Measurements from ENCODE around the gene LONRF2.
"Not testable (repeated sequence)": the region's sequence is repeated elsewhere in the genome, so short reads cannot be mapped to it uniquely, and the experiment has no call there.

Gene LONRF2

DNA sequence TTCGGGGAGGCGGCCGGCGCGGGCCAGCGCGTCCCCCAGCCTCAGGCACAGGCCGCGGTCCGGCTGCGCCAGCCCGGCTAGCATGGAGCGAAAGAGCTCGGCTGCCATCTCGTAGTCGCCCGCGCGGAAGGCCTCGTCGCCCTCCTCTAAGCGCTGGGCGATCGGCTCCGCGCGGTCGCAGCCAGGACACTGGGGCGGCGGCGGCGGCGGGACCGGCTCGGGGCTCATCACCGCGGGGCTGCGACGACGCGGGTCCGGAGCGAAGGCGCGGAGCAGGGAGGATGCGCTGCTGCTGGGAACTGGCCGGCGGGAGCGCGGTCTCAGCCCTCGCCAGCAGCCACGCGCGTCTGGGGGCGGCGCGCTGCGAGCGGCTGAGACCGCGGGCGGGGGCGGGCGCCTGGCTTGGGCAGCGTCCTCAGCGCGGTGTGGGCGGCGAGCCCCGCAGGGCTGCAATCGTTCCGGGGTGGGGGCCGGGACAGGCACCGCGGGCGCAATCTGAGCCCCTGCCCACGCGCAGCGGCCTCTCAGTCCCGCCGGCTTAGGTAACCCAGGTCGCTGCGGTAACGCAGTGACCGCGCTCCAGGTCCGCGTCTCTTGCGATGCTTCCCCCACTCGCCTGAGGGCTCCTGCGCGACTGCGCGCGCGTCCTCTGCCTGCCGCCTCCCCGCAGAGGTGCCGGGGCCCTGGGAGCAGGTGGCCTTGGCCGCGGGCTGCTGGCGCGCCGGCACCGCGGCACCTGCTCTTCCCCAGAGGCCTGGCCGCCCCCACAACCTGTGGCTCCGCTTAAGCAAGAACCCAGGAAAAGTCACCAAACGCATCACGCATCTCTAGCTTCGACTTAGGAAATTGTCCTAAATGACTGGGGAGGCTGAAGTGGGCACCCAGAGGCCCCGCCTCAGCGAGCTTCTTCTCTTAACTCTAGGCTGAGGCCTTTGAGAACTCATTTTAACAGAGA, at the start of gene LONRF2:
TSS of gene LONRF2 (minus strand) at position 636 of the 955 bp plus-strand sequence. CDS start at position 228, 408 bp downstream.
- no peaks in the 10 kb centered on the region for H3K36me3 ChIP-seq (ENCODE audit: insufficient read depth, low read depth, low read length)
- H3K4me1 ChIP-seq (ENCODE audit: insufficient read depth, low read length), result no peaks in the 10 kb centered on the region
- peaks cover 68% of the 10 kb centered on the region for H3K27me3 ChIP-seq (ENCODE audit: insufficient read depth, low read length)
- peaks cover 14% of the 10 kb centered on the region for H3K9me3 ChIP-seq (ENCODE audit: insufficient read depth, low read depth, low read length)
- peak within 1 kb of the TSS; percentile 58; the same call in 1 of the 2 replicates for H3K4me3 ChIP-seq (ENCODE audit: low read length)
- H3K9ac ChIP-seq (ENCODE audit: low read depth, low read length), result no peak within 1 kb of the TSS
- no peak within 1 kb of the TSS for H3K27ac ChIP-seq (ENCODE audit: low read length)

- Histone ChIP-seq H3K9me3 (ENCODE audit: insufficient read depth, low read depth, low read length) (peaks cover 11% of the 10 kb centered on the region; the same call in 1 of the 2 replicates), H3K27me3 (ENCODE audit: insufficient read depth, low read length) (no peaks in the 10 kb centered on the region), H3K27ac (ENCODE audit: low read length) (no peak overlapping the region), H3K9ac (ENCODE audit: low read depth, low read length) (no peak overlapping the region), H3K36me3 (ENCODE audit: insufficient read depth, low read depth, low read length) (no peaks in the 10 kb centered on the region), H3K4me1 (ENCODE audit: insufficient read depth, low read length) (peaks cover 5% of the 10 kb centered on the region; the same call in 1 of the 2 replicates), H3K4me3 (ENCODE audit: low read length) (no peak overlapping the region)
Observed at GRCh38 chr2:100367163-100367562, 44.9 kb upstream of the LONRF2 start.

- Histone ChIP-seq H3K27ac (ENCODE audit: low read length) (no peak overlapping the region), H3K36me3 (ENCODE audit: insufficient read depth, low read depth, low read length) (no peaks in the 10 kb centered on the region), H3K4me1 (ENCODE audit: insufficient read depth, low read length) (peaks cover 5% of the 10 kb centered on the region; the same call in 1 of the 2 replicates), H3K4me3 (ENCODE audit: low read length) (no peak overlapping the region), H3K27me3 (ENCODE audit: insufficient read depth, low read length) (no peaks in the 10 kb centered on the region), H3K9me3 (ENCODE audit: insufficient read depth, low read depth, low read length) (peaks cover 21% of the 10 kb centered on the region; the same call in 1 of the 2 replicates), H3K9ac (ENCODE audit: low read depth, low read length) (no peak overlapping the region)
Observed at GRCh38 chr2:100365434-100365833, 43.1 kb upstream of the LONRF2 start.

DNA sequence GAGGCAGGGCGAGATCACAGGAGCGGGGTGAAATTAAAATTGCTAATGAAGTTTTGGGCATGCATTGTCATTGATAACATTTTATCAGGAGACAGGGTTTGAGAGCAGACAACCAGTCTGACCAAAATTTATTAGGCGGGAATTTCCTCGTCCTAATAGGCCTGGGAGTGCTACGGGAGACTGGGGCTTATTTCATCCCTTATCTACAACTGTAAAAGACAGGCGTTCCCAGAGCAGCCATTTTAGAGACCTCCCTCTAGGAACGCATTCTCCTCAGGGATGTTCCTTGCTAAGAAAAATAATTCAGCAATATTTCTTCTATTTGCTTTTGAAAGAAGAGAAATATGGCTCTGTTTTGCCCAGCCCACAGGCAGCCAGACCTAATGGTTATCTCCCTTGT, 40.0 kb upstream of the LONRF2 start:
- not testable (repeated sequence) for H3K9ac ChIP-seq (ENCODE audit: low read depth, low read length); H3K4me1 ChIP-seq (ENCODE audit: insufficient read depth, low read length); H3K27ac ChIP-seq (ENCODE audit: low read length); H3K27me3 ChIP-seq (ENCODE audit: insufficient read depth, low read length); H3K36me3 ChIP-seq (ENCODE audit: insufficient read depth, low read depth, low read length); H3K4me3 ChIP-seq (ENCODE audit: low read length)
- peaks cover 14% of the 10 kb centered on the region; the same call in 1 of the 2 replicates for H3K9me3 ChIP-seq (ENCODE audit: insufficient read depth, low read depth, low read length)

DNA sequence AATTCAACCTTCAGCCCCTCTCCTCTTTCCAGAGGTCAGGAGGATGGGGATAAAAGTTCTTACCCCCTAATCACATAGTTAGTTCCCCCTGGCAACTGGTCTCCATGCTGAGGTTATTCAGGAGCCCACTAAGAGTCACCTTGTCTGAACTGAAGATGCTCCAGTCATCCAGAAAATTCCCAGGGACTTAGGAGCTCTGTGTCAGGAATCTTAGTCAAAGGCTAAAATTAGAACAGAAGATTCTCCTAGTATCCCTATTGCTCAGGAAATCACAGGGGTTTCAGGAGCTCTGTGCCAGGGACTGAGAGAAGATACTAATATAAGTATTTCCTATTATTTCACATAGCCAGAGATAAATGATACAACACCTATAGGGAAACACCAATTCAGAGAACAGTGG, 37.3 kb upstream of the LONRF2 start:
- Histone ChIP-seq H3K4me3 (ENCODE audit: low read length) (no peak overlapping the region), H3K9ac (ENCODE audit: low read depth, low read length) (no peak overlapping the region), H3K27me3 (ENCODE audit: insufficient read depth, low read length) (no peaks in the 10 kb centered on the region), H3K4me1 (ENCODE audit: insufficient read depth, low read length) (no peaks in the 10 kb centered on the region), H3K9me3 (ENCODE audit: insufficient read depth, low read depth, low read length) (peaks cover 14% of the 10 kb centered on the region; the same call in 1 of the 2 replicates), H3K27ac (ENCODE audit: low read length) (no peak overlapping the region), H3K36me3 (ENCODE audit: insufficient read depth, low read depth, low read length) (no peaks in the 10 kb centered on the region)

DNA sequence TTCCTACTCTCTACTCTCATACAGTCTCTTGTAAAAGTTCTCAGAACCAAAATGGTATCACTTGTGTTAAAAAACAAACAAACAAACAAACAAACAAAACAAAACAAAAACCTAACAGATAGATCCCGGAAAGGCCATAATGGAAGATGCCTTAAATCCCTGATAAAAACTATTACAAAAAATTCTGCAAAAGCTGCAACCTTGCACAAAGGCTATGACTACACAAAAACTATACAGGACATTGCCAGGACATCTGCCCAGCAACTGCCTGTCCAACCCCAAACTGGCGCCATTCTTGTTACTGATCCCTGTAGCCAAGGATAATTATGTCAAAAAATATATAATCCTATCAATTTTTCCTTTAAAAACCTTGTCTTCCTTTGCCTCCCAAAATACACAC, 36.3 kb upstream of the LONRF2 start:
- no peaks in the 10 kb centered on the region for H3K4me1 ChIP-seq (ENCODE audit: insufficient read depth, low read length)
- peaks cover 14% of the 10 kb centered on the region; the same call in 1 of the 2 replicates for H3K9me3 ChIP-seq (ENCODE audit: insufficient read depth, low read depth, low read length)
- H3K27ac ChIP-seq (ENCODE audit: low read length), result no peak overlapping the region
- no peak overlapping the region for H3K9ac ChIP-seq (ENCODE audit: low read depth, low read length)
- no peaks in the 10 kb centered on the region for H3K27me3 ChIP-seq (ENCODE audit: insufficient read depth, low read length)
- H3K36me3 ChIP-seq (ENCODE audit: insufficient read depth, low read depth, low read length), result no peaks in the 10 kb centered on the region
- no peak overlapping the region for H3K4me3 ChIP-seq (ENCODE audit: low read length)

DNA sequence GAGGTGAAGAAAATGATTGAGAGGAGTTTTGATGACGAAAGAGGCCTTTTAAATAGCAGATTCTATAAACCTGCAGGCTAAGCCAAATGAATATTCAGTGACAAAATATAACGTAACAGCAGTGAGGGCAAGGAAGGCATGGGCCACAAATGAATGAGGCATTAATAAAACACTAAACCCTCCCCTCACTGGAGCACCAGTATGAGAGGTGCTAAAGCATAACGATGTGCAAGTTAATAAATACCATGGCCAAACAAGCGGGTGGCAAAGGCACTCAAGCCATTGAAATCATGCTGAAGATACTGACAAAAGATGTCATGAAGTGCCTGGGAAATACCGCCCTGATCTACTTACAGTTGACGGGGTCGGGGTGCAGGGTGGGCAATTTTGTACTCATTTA, 30.2 kb upstream of the LONRF2 start:
- Histone ChIP-seq H3K27ac (ENCODE audit: low read length) (no peak overlapping the region), H3K4me1 (ENCODE audit: insufficient read depth, low read length) (no peaks in the 10 kb centered on the region), H3K9me3 (ENCODE audit: insufficient read depth, low read depth, low read length) (no peaks in the 10 kb centered on the region), H3K36me3 (ENCODE audit: insufficient read depth, low read depth, low read length) (no peaks in the 10 kb centered on the region), H3K27me3 (ENCODE audit: insufficient read depth, low read length) (no peaks in the 10 kb centered on the region), H3K9ac (ENCODE audit: low read depth, low read length) (no peak overlapping the region), H3K4me3 (ENCODE audit: low read length) (no peak overlapping the region)

DNA sequence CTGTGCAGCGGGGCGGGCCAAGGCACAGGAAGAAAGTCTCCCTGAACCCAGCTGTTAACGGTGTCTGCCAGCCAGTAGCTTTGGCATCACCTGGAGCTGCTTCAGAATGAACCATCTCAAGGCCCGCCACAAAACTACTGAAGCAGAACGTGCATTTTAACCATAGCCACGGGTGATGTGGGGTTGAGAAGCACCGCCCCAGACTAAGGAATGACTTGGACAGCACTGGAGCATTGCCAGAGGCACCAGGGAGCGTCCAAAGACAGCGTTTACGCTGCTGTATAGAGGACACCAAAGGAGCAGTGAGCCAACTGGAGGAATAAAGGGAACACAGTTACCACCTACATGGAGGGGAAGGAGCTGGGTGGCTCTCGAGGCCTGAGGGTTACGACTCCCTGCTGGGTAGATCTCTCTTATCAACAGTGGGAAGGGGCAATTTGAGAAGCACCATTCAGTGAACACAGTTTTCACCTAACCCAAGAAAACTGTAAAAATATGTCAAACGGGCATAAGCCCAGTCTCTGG, 28.4 kb upstream of the LONRF2 start:
- Histone ChIP-seq H3K4me3 (ENCODE audit: low read length) (no peak overlapping the region), H3K27me3 (ENCODE audit: insufficient read depth, low read length) (no peaks in the 10 kb centered on the region), H3K27ac (ENCODE audit: low read length) (no peak overlapping the region)

DNA sequence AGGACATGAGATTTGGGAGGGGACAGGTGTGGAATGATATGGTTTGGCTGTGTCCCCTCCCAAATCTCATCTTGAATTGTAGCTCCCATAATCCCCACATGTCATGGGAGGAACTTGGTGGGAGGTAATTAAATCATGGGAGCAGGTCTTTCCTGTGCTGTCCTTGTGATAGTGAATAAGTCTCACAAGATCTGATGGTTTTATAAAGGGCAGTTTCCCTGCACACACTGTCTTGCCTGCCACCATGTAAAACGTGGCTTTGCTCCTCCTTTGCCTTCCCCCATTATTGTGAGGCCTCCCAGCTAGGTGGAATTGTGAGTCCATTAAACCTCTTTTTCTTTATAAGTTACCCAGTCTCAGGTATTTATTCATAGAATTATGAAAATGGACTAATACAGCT, 22.8 kb upstream of the LONRF2 start:
- not testable (repeated sequence) for H3K9ac ChIP-seq (ENCODE audit: low read depth, low read length); H3K36me3 ChIP-seq (ENCODE audit: insufficient read depth, low read depth, low read length); H3K4me3 ChIP-seq (ENCODE audit: low read length); H3K27ac ChIP-seq (ENCODE audit: low read length); H3K4me1 ChIP-seq (ENCODE audit: insufficient read depth, low read length); H3K9me3 ChIP-seq (ENCODE audit: insufficient read depth, low read depth, low read length); H3K27me3 ChIP-seq (ENCODE audit: insufficient read depth, low read length)

More for the DNA sequence above, 28.4 kb upstream of the LONRF2 start:
- H3K9me3 ChIP-seq (ENCODE audit: insufficient read depth, low read depth, low read length), result no peaks in the 10 kb centered on the region
- H3K4me1 ChIP-seq (ENCODE audit: insufficient read depth, low read length), result no peaks in the 10 kb centered on the region
- H3K9ac ChIP-seq (ENCODE audit: low read depth, low read length), result no peak overlapping the region
- H3K36me3 ChIP-seq (ENCODE audit: insufficient read depth, low read depth, low read length), result no peaks in the 10 kb centered on the region

- Histone ChIP-seq H3K4me3 (ENCODE audit: low read length) (no peak overlapping the region), H3K27me3 (ENCODE audit: insufficient read depth, low read length) (no peaks in the 10 kb centered on the region), H3K27ac (ENCODE audit: low read length) (no peak overlapping the region), H3K4me1 (ENCODE audit: insufficient read depth, low read length) (no peaks in the 10 kb centered on the region), H3K36me3 (ENCODE audit: insufficient read depth, low read depth, low read length) (no peaks in the 10 kb centered on the region), H3K9me3 (ENCODE audit: insufficient read depth, low read depth, low read length) (peaks cover 4% of the 10 kb centered on the region; the same call in 1 of the 2 replicates), H3K9ac (ENCODE audit: low read depth, low read length) (no peak overlapping the region)
Observed at GRCh38 chr2:100344433-100344832, 22.1 kb upstream of the LONRF2 start.

DNA sequence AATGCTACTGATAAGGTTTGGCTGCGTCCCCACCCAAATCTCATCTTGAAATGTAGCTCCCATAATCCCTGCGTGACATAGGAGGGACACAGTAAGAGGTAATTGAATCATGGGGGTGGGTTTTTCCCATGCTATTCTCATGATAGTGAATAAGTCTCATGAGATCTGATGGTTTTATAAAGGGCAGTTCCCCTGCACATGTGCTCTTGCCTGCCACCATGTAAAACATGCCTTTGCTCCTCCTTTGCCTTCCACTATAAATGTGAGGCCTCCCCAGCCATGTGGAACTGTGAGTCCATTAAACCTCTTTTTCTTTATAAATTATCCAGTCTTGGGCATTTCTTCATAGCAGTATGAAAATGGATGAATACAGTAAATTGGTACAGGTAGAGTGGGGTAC, 20.2 kb upstream of the LONRF2 start:
- not testable (repeated sequence) for H3K36me3 ChIP-seq (ENCODE audit: insufficient read depth, low read depth, low read length); H3K9me3 ChIP-seq (ENCODE audit: insufficient read depth, low read depth, low read length); H3K27me3 ChIP-seq (ENCODE audit: insufficient read depth, low read length); H3K9ac ChIP-seq (ENCODE audit: low read depth, low read length); H3K4me1 ChIP-seq (ENCODE audit: insufficient read depth, low read length); H3K27ac ChIP-seq (ENCODE audit: low read length); H3K4me3 ChIP-seq (ENCODE audit: low read length)

GRCh38 chr2:100339823-100340222, 17.5 kb upstream of the LONRF2 start:
- Histone ChIP-seq H3K9ac (ENCODE audit: low read depth, low read length) (no peak overlapping the region), H3K9me3 (ENCODE audit: insufficient read depth, low read depth, low read length) (peaks cover 4% of the 10 kb centered on the region; the same call in 1 of the 2 replicates), H3K4me3 (ENCODE audit: low read length) (no peak overlapping the region), H3K4me1 (ENCODE audit: insufficient read depth, low read length) (no peaks in the 10 kb centered on the region), H3K27me3 (ENCODE audit: insufficient read depth, low read length) (no peaks in the 10 kb centered on the region), H3K27ac (ENCODE audit: low read length) (no peak overlapping the region), H3K36me3 (ENCODE audit: insufficient read depth, low read depth, low read length) (no peaks in the 10 kb centered on the region)
